ENCODE measurements around the gene TBC1D9. TPM values are rescaled to one million over a fixed set of nuclear protein-coding genes. Genes with fewer than 3 reads are reported as not detected.

TBC1D9 gene
- total and polyA plus RNA-seq, 2 of the 13 experiments (the other 11 are each of a cell fraction or from before 2014, with no cell fraction given) = 11.9 to 12.2 TPM

DNA sequence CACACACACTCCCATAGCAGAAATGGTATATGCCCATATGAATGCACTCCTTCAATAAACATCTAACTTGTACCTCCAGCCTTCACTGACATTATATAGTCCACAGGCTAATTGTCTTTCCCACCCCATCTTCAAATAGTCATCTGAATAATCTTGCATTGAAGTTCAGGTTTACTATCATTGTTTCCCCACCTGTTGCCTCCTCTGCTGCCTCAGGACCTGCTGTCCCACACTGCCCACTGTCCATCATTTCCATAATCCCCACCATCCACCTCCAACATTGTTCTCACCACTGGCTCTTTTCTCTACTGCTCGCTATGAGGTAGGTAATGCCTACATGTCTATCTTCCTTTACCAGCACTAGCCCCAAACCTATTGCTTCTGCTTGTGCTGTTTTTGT is 66.1 kb downstream of the TBC1D9 start:
- Histone ChIP-seq H3K4me1 (ENCODE audit: insufficient read depth, low read length) (peaks cover 42% of the 10 kb centered on the region), H3K27me3 (ENCODE audit: control insufficient read depth in 1 of 2, insufficient read depth in 2 of 2, low read length in 2 of 2) (no peaks in the 10 kb centered on the region), H3K4me2 (ENCODE audit: low read depth, low read length) (no peak overlapping the region), H3K36me3 (replicated peaks in 1 of 2; ENCODE audit: control insufficient read depth in 1 of 2, insufficient read depth in 2 of 2, low read length in 2 of 2) (peaks cover 0 to 8% of the 10 kb centered on the region in 2 experiments; a peak in 2 of 5 replicates), H3K9me3 (ENCODE audit: low read length) (no peaks in the 10 kb centered on the region), H3K9ac (ENCODE audit: insufficient read depth, low read depth, low read length) (no peak overlapping the region), H3K27ac (ENCODE audit: extremely low read length, insufficient read depth, low read length) (no peak overlapping the region), H3K79me2 (ENCODE audit: insufficient read depth, low read length) (no peaks in the 10 kb centered on the region), H4K20me1 (ENCODE audit: insufficient read depth, low read length) (no peaks in the 10 kb centered on the region), H3K4me3 (replicated peaks in 1 of 3; ENCODE audit: insufficient read depth in 1 of 3, low read depth in 2 of 3, low read length in 3 of 3) (no peak overlapping the region), H2AFZ (ENCODE audit: low read length) (no peak overlapping the region)
- FAIRE-seq (no peak), ATAC-seq (no peak), DNase-seq (ENCODE audit: low spot score) (no peak)
- intact Hi-C loops (cut with micrococcal nuclease; ENCODE audit: unreplicated experiment) = no loop called here
- 91% methylated on average over 1 of the region's 1 CpG for WGBS (ENCODE audit: low lambda C conversion rate)
- ChIA-PET POLR2A (no interaction called here), CTCF (ENCODE audit: low intra/inter-chr PET ratio, low total read pairs) (no interaction called here)
- in situ Hi-C loops (cut with HindIII; ENCODE audit: extremely low pct_ligation_motif_present, low pct_unique_long_range_greater_than_20kb) = no loop called here
- BruUV-seq (replicated peaks) = no TSS peak
- TF ChIP-seq, protein P1, sequence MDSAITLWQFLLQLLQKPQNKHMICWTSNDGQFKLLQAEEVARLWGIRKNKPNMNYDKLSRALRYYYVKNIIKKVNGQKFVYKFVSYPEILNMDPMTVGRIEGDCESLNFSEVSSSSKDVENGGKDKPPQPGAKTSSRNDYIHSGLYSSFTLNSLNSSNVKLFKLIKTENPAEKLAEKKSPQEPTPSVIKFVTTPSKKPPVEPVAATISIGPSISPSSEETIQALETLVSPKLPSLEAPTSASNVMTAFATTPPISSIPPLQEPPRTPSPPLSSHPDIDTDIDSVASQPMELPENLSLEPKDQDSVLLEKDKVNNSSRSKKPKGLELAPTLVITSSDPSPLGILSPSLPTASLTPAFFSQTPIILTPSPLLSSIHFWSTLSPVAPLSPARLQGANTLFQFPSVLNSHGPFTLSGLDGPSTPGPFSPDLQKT (CRISPR knock-in tag; IDR thresholded peaks at IDR 0.05; ENCODE audit: borderline replicate concordance) = no peak
- TF ChIP-seq ZMYM3 (CRISPR knock-in tag; IDR thresholded peaks at IDR 0.05) (no peak), NR2C2 (CRISPR knock-in tag; IDR thresholded peaks at IDR 0.05; ENCODE audit: borderline replicate concordance) (no peak), CHD2 (IDR thresholded peaks at IDR 0.05; ENCODE audit: low read depth, low read length) (no peak), ZNF3 (CRISPR knock-in tag; IDR thresholded peaks at IDR 0.05) (no peak), ZSCAN31 (CRISPR knock-in tag; IDR thresholded peaks at IDR 0.05; ENCODE audit: low read depth) (no peak), ZSCAN21 (CRISPR knock-in tag; IDR thresholded peaks at IDR 0.05; ENCODE audit: borderline replicate concordance) (no peak)

DNA sequence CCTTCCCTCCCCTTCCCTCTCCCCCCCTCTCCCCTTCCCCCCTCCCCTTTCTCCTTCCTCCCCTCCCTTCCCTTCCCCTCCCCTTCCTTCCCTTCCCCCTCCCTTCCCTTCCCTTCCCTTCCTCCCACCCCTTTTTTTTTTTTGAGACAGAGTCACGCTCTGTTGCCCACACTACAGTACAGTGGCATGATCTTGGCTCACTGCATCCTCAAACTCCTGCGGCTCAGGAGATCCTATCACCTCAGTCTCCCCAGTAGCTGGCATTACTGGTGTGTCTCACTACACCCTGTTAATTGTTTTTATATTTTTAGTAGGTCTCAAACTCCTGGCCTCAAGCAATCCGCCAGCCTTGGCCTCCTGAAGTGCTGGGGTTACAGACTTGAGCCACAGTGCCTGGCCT is 66.6 kb downstream of the TBC1D9 start:
- in situ Hi-C loops (cut with HindIII; ENCODE audit: extremely low pct_ligation_motif_present, low pct_unique_long_range_greater_than_20kb) (no loop called here), intact Hi-C loops (cut with micrococcal nuclease; ENCODE audit: unreplicated experiment) (no loop called here)
- no peak overlapping the region for H3K4me3 ChIP-seq (replicated peaks in 1 of 3; ENCODE audit: insufficient read depth in 1 of 3, low read depth in 2 of 3, low read length in 3 of 3)
- H4K20me1 ChIP-seq (ENCODE audit: insufficient read depth, low read length) = no peaks in the 10 kb centered on the region
- BruUV-seq (replicated peaks) = no TSS peak
- peaks cover 0 to 12% of the 10 kb centered on the region in 2 experiments; a peak in 2 of 5 replicates for H3K36me3 ChIP-seq (replicated peaks in 1 of 2; ENCODE audit: control insufficient read depth in 1 of 2, insufficient read depth in 2 of 2, low read length in 2 of 2)
- 97% methylated on average over 3 of the region's 3 CpGs for WGBS (ENCODE audit: low lambda C conversion rate)
- no peaks in the 10 kb centered on the region for H3K79me2 ChIP-seq (ENCODE audit: insufficient read depth, low read length)
- FAIRE-seq (no peak), DNase-seq (ENCODE audit: low spot score) (no peak), ATAC-seq (no peak)
- no peaks in the 10 kb centered on the region for H3K9me3 ChIP-seq (ENCODE audit: low read length)
- H2AFZ ChIP-seq (ENCODE audit: low read length) = no peak overlapping the region
- no peak for TF ChIP-seq NR1H2 (CRISPR knock-in tag; IDR thresholded peaks at IDR 0.05; ENCODE audit: borderline replicate concordance, low read depth)
- H3K27ac ChIP-seq (ENCODE audit: extremely low read length, insufficient read depth, low read length) = no peak overlapping the region
- no peak overlapping the region for H3K9ac ChIP-seq (ENCODE audit: insufficient read depth, low read depth, low read length)
- POLR2A ChIA-PET = no interaction called here
- H3K4me2 ChIP-seq (ENCODE audit: low read depth, low read length) = no peak overlapping the region
- no peaks in the 10 kb centered on the region for H3K27me3 ChIP-seq (ENCODE audit: control insufficient read depth in 1 of 2, insufficient read depth in 2 of 2, low read length in 2 of 2)
- CTCF ChIA-PET (ENCODE audit: low intra/inter-chr PET ratio, low total read pairs) = no interaction called here
- H3K4me1 ChIP-seq (ENCODE audit: insufficient read depth, low read length) = peaks cover 47% of the 10 kb centered on the region

Measured in HepG2 (cell line).